Lower lobe of right lung (tissue), 2 donors: ENCODE measurements around the gene BTNL8. TPM values are rescaled to one million over a fixed set of nuclear protein-coding genes. Genes with fewer than 3 reads are reported as not detected.
A peak's percentile ranks its signal among the peaks of the same experiment; 100 is the strongest.
"Not testable (repeated sequence)": the region's sequence is repeated elsewhere in the genome, so short reads cannot be mapped to it uniquely, and the experiment has no call there.

Source experiments
- ATAC-seq, 2 donors: fragments of 200-7000 bp; cut with Tn5 transposase; one replicate each; pipeline ENCODE4 v1.9.1; 2020 to 2022; ENCODE audit warnings: mild to moderate bottlenecking in 2 of 2, moderate library complexity in 2 of 2
- DNase-seq: peaks from one replicate; pipeline ENCODE4 v3.0.0-alpha.2; 2020
- H3K27ac ChIP-seq: fragments of 200-600 bp; one replicate; pipeline ENCODE4 v1.8.0; 2022
- H3K27me3 ChIP-seq: fragments of 200-600 bp; one replicate; pipeline ENCODE4 v1.8.0; 2022; ENCODE audit warnings: low read depth
- H3K36me3 ChIP-seq: fragments of 200-600 bp; one replicate; pipeline ENCODE4 v1.8.0; 2022; ENCODE audit warnings: mild to moderate bottlenecking
- H3K4me1 ChIP-seq: fragments of 200-600 bp; one replicate; pipeline ENCODE4 v1.8.0; 2022
- H3K4me3 ChIP-seq: fragments of 200-600 bp; one replicate; pipeline ENCODE4 v1.8.0; 2022; ENCODE audit warnings: mild to moderate bottlenecking
- H3K9me3 ChIP-seq: fragments of 200-600 bp; one replicate; pipeline ENCODE4 v1.8.0; 2022
- CTCF ChIP-seq: fragments of 200-600 bp; IDR thresholded peaks from one replicate; pipeline ENCODE4 v1.8.0; 2022; ENCODE audit warnings: antibody characterized with exemption, mild to moderate bottlenecking
- intact Hi-C: fragments of 100-400 bp; cut with DNase I; formaldehyde crosslinking; loops from one replicate; pipeline ENCODE4 v1.11.0; 2022
- total RNA-seq: library from RNA; stranded (reverse); fragmentation: NEBNext Ultra II Directional; extraction: Animal tissue kit (Norgen Biotek cat#: 25700); gene quantifications from one replicate; pipeline ENCODE4 v1.2.1, GENCODE V29; 2021
- donor health status: DM: no; HTN: yes; CAD: no; lungs with severe emphysema.

The BTNL8 gene
- total RNA-seq, 1 donor from 2014 or later, result 5.3 TPM

- Histone ChIP-seq H3K4me3 (no peak overlapping the region), H3K27ac (no peak overlapping the region), H3K4me1 (no peaks in the 10 kb centered on the region), H3K9me3 (no peaks in the 10 kb centered on the region), H3K27me3 (no peaks in the 10 kb centered on the region), H3K36me3 (no peaks in the 10 kb centered on the region)
- intact Hi-C loops, result no loop called here
- peak in 1 of 2 donors; percentile 37 for ATAC-seq
- TF ChIP-seq CTCF, result no peak
- no peak for DNase-seq
These were observed 9.6 kb upstream of the BTNL8 start for GRCh38 chr5:180889381-180889780.

- H3K27me3 ChIP-seq, H3K36me3 ChIP-seq, H3K27ac ChIP-seq, H3K9me3 ChIP-seq, DNase-seq, H3K4me1 ChIP-seq, intact Hi-C loops, ATAC-seq, H3K4me3 ChIP-seq: not testable (repeated sequence)
These were observed 3.6 kb upstream of the BTNL8 start for GRCh38 chr5:180895330-180895729.

- no peak for TF ChIP-seq CTCF
- ATAC-seq (no peak), DNase-seq (no peak)
- H3K4me1 ChIP-seq, result no peaks in the 10 kb centered on the region
- peak overlapping the region; percentile 41 for H3K27ac ChIP-seq
- no peak overlapping the region for H3K4me3 ChIP-seq
- intact Hi-C loops, result no loop called here
- no peaks in the 10 kb centered on the region for H3K36me3 ChIP-seq
- peaks cover 5% of the 10 kb centered on the region for H3K27me3 ChIP-seq
- H3K9me3 ChIP-seq, result no peaks in the 10 kb centered on the region
These were observed 1.2 kb downstream of the BTNL8 start for GRCh38 chr5:180900178-180900577.

- H3K27ac ChIP-seq, result peak overlapping the region; percentile 41
- intact Hi-C loops, result no loop called here
These were observed 2.5 kb downstream of the BTNL8 start for GRCh38 chr5:180901319-180902009.

GRCh38 chr5:180908400-180908799 lies 9.4 kb downstream of the BTNL8 start:
- no peak for DNase-seq
- ATAC-seq, result no peak
- no peaks in the 10 kb centered on the region for H3K9me3 ChIP-seq
- intact Hi-C loops, result no loop called here
- peak overlapping the region; percentile 70 for H3K27ac ChIP-seq
- H3K27me3 ChIP-seq, result no peaks in the 10 kb centered on the region
- no peak for TF ChIP-seq CTCF
- peaks cover 22% of the 10 kb centered on the region for H3K4me1 ChIP-seq
- no peaks in the 10 kb centered on the region for H3K36me3 ChIP-seq
- H3K4me3 ChIP-seq, result no peak overlapping the region

More at GRCh38 chr5:180901319-180902009, 2.5 kb downstream of the BTNL8 start:
- Histone ChIP-seq H3K4me3 (no peak overlapping the region), H3K27me3 (peaks cover 5% of the 10 kb centered on the region), H3K36me3 (no peaks in the 10 kb centered on the region), H3K4me1 (no peaks in the 10 kb centered on the region), H3K9me3 (no peaks in the 10 kb centered on the region)
- TF ChIP-seq CTCF, result no peak
- DNase-seq (no peak), ATAC-seq (no peak)

GRCh38 chr5:180908998-180909731 lies 10.2 kb downstream of the BTNL8 start:
- Histone ChIP-seq H3K4me3 (peak overlapping the region; percentile 18), H3K27me3 (no peaks in the 10 kb centered on the region), H3K9me3 (no peaks in the 10 kb centered on the region), H3K27ac (peak overlapping the region; percentile 70), H3K4me1 (peaks cover 22% of the 10 kb centered on the region), H3K36me3 (no peaks in the 10 kb centered on the region)
- ATAC-seq (peak; percentile 82 to 85), DNase-seq (no peak)
- intact Hi-C loops, result no loop called here
- TF ChIP-seq CTCF, result no peak
